H1 (cell line): Measurements from ENCODE around the gene PIGK. TPM values are rescaled to one million over a fixed set of nuclear protein-coding genes. Genes with fewer than 3 reads are reported as not detected.

Source experiments
- CTCF ChIA-PET: fragments of 300-600 bp; sonication (Branson Sonifier 250); formaldehyde crosslinking; loops from one replicate; lab custom pipeline; 2021; ENCODE audit not compliant: partially characterized antibody; lab: Charles Lee
- POLR2A ChIA-PET: fragments of 300-600 bp; sonication (Branson Sonifier 250); formaldehyde crosslinking; loops from one replicate; lab custom pipeline; 2021; ENCODE audit warnings: inconsistent platforms; ENCODE audit not compliant: partially characterized antibody; lab: Charles Lee
- DNase-seq, 2 experiments: peaks; one replicate each; pipeline versions ENCODE4 v3.0.0 to v3.0.0-alpha.2; 2010 to 2022; ENCODE audit warnings: low spot score in 2 of 2, low read depth in 1 of 2, mixed read lengths in 1 of 2
- FAIRE-seq: peaks from 2 replicates; lab custom pipeline; 2011; peaks lifted over from hg19 to GRCh38; lab: Jason Lieb, UNC
- H2AFZ ChIP-seq: 2 replicates; pipeline ENCODE4 v1.8.1; 2012; ENCODE audit warnings: low read length, inconsistent platforms
- H2AK5ac ChIP-seq: 2 replicates; pipeline ENCODE4 v1.6.1; 2013; ENCODE audit warnings: low read depth, low read length
- H2BK120ac ChIP-seq: replicated peaks from 2 replicates; pipeline ENCODE3; 2013; ENCODE audit warnings: low read depth, low read length, inconsistent platforms
- H2BK12ac ChIP-seq: 2 replicates; pipeline ENCODE4 v1.6.1; 2013; ENCODE audit warnings: low read depth, low read length
- H2BK15ac ChIP-seq: 2 replicates; pipeline ENCODE4 v1.6.1; 2013; ENCODE audit warnings: low read length
- H2BK20ac ChIP-seq: 2 replicates; pipeline ENCODE4 v1.6.1; 2013; ENCODE audit warnings: low read length
- H2BK5ac ChIP-seq: 2 replicates; pipeline ENCODE4 v1.6.1; 2013; ENCODE audit warnings: low read depth, low read length
- H3K14ac ChIP-seq: 2 replicates; pipeline ENCODE4 v1.6.1; 2013; ENCODE audit warnings: inconsistent platforms; ENCODE audit not compliant: insufficient read length
- H3K18ac ChIP-seq: 2 replicates; pipeline ENCODE4 v1.6.1; 2013; ENCODE audit warnings: low read length; ENCODE audit errors: extremely low read depth
- H3K23ac ChIP-seq: 2 replicates; pipeline ENCODE4 v1.6.1; 2013; ENCODE audit warnings: inconsistent platforms; ENCODE audit not compliant: insufficient read length
- H3K23me2 ChIP-seq: 2 replicates; pipeline ENCODE4 v1.6.1; 2013; ENCODE audit warnings: low read depth, low read length
- H3K27ac ChIP-seq: 2 replicates; pipeline ENCODE4 v1.6.1; 2011; ENCODE audit warnings: low read depth, low read length, inconsistent platforms
- H3K27me3 ChIP-seq, 4 experiments: replicated peaks in 1 of 4; 1 replicate in 1 of 4; 2 replicates in 3 of 4; pipeline versions ENCODE4 v1.6.1 to v1.8.1; 2011 to 2013; ENCODE audit warnings: low read length in 3 of 4, mild to moderate bottlenecking in 3 of 4, inconsistent platforms in 2 of 4, mixed read lengths in 2 of 4, moderate library complexity in 1 of 4; ENCODE audit not compliant: control insufficient read depth in 3 of 4, insufficient read depth in 3 of 4; ENCODE audit errors: extremely low read depth in 1 of 4
- H3K36me3 ChIP-seq, 4 experiments: 2 replicates each; pipeline versions ENCODE4 v1.6.1 to v1.8.1; 2011 to 2013; ENCODE audit warnings: mild to moderate bottlenecking in 4 of 4, low read length in 3 of 4, moderate library complexity in 2 of 4, control low read depth in 1 of 4, inconsistent platforms in 1 of 4; ENCODE audit not compliant: insufficient read depth in 4 of 4, control insufficient read depth in 2 of 4
- H3K4ac ChIP-seq: replicated peaks from 2 replicates; pipeline ENCODE3; 2013; ENCODE audit warnings: low read length, low read depth, mixed read lengths, inconsistent platforms; ENCODE audit not compliant: insufficient read length
- H3K4me1 ChIP-seq, 4 experiments: replicated peaks in 1 of 4; 1 replicate in 1 of 4; 2 replicates in 3 of 4; pipeline versions ENCODE4 v1.6.1 to v1.8.1; 2011 to 2013; ENCODE audit warnings: low read length in 3 of 4, inconsistent platforms in 2 of 4, mixed read lengths in 1 of 4; ENCODE audit not compliant: insufficient read depth in 4 of 4, control insufficient read depth in 3 of 4
- H3K4me2 ChIP-seq, 2 experiments: 2 replicates each; pipeline versions ENCODE4 v1.6.1 to v1.8.1; 2011 to 2013; ENCODE audit warnings: low read depth in 2 of 2, low read length in 2 of 2, control low read depth in 1 of 2, inconsistent platforms in 1 of 2, mild to moderate bottlenecking in 1 of 2; ENCODE audit not compliant: insufficient read depth in 1 of 2
- H3K4me3 ChIP-seq, 4 experiments: fragments of 200-600, 300-600 bp in 1 of 4; sonication (generic), shearing (Covaris generic), sonication (Bioruptor Twin) in 1 of 4; 2 replicates each; pipeline versions ENCODE4 v1.5.1 to v1.8.1; 2011 to 2016; ENCODE audit warnings: low read length in 4 of 4, low read depth in 3 of 4, control low read depth in 2 of 4, inconsistent platforms in 2 of 4, mild to moderate bottlenecking in 2 of 4, mixed read lengths in 1 of 4, moderate library complexity in 1 of 4; ENCODE audit not compliant: insufficient read depth in 2 of 4; ENCODE audit errors: extremely low read depth in 1 of 4
- H3K56ac ChIP-seq: replicated peaks from 2 replicates; pipeline ENCODE3; 2013; ENCODE audit warnings: low read depth, mild to moderate bottlenecking, mixed read lengths, low read length, inconsistent platforms; ENCODE audit not compliant: insufficient read length
- H3K79me1 ChIP-seq: 2 replicates; pipeline ENCODE4 v1.6.1; 2013; ENCODE audit warnings: low read depth, low read length, control low read depth
- H3K79me2 ChIP-seq, 2 experiments: 2 replicates each; pipeline versions ENCODE4 v1.6.1 to v1.8.1; 2012 to 2013; ENCODE audit warnings: low read length in 2 of 2, mild to moderate bottlenecking in 2 of 2, inconsistent platforms in 1 of 2; ENCODE audit not compliant: insufficient read depth in 2 of 2, control insufficient read depth in 1 of 2
- H3K9ac ChIP-seq, 4 experiments: replicated peaks in 1 of 4; 1 replicate in 1 of 4; 2 replicates in 3 of 4; pipeline versions ENCODE4 v1.6.1 to v1.8.1; 2011 to 2013; ENCODE audit warnings: low read depth in 3 of 4, low read length in 3 of 4, control low read depth in 2 of 4, mild to moderate bottlenecking in 2 of 4, moderate library complexity in 2 of 4, inconsistent platforms in 1 of 4; ENCODE audit errors: extremely low read depth in 1 of 4
- H3K9me3 ChIP-seq, 2 experiments: 2 replicates each; pipeline versions ENCODE4 v1.6.1 to v1.8.1; 2012 to 2013; ENCODE audit warnings: mild to moderate bottlenecking in 2 of 2, moderate library complexity in 2 of 2, control low read depth in 1 of 2, inconsistent platforms in 1 of 2, low read depth in 1 of 2, low read length in 1 of 2, mixed read lengths in 1 of 2; ENCODE audit not compliant: insufficient read depth in 2 of 2
- H4K20me1 ChIP-seq, 2 experiments: replicated peaks in 1 of 2; 2 replicates each; pipeline versions ENCODE3 to v1.8.1; 2011 to 2013; ENCODE audit warnings: inconsistent platforms in 2 of 2, low read length in 2 of 2, mild to moderate bottlenecking in 1 of 2; ENCODE audit not compliant: insufficient read depth in 2 of 2, control insufficient read depth in 1 of 2
- H4K5ac ChIP-seq: 2 replicates; pipeline ENCODE4 v1.6.1; 2013; ENCODE audit warnings: low read length, low read depth, mixed read lengths, inconsistent platforms; ENCODE audit not compliant: insufficient read length
- H4K8ac ChIP-seq: 2 replicates; pipeline ENCODE4 v1.8.0; 2013; ENCODE audit warnings: mild to moderate bottlenecking, moderate library complexity, low read length, inconsistent platforms; ENCODE audit not compliant: insufficient read depth; ENCODE audit errors: extremely low read depth
- H4K91ac ChIP-seq: replicated peaks from 2 replicates; pipeline ENCODE3; 2013; ENCODE audit warnings: low read length, mixed read lengths, inconsistent platforms; ENCODE audit not compliant: insufficient read length
- GABPA ChIP-seq: IDR thresholded peaks from 2 replicates; pipeline ENCODE4 v1.6.1; 2011; ENCODE audit warnings: mild to moderate bottlenecking, low read length, moderate library complexity, borderline replicate concordance; ENCODE audit not compliant: insufficient read depth
- JUN ChIP-seq: IDR thresholded peaks from 2 replicates; pipeline ENCODE4 v1.6.1; 2011; ENCODE audit warnings: low read depth, mild to moderate bottlenecking, improper control_type of control experiment, low read length
- RXRA ChIP-seq: IDR thresholded peaks from 2 replicates; pipeline ENCODE4 v1.6.1; 2011; ENCODE audit warnings: low read depth, mild to moderate bottlenecking, low read length, moderate library complexity; ENCODE audit not compliant: insufficient read depth
- SIX5 ChIP-seq: IDR thresholded peaks from 2 replicates; pipeline ENCODE4 v1.6.1; 2011; ENCODE audit warnings: mild to moderate bottlenecking, low read depth, low read length
- WGBS, 2 experiments: shearing (Covaris generic) in 1 of 2; methylation state at CpG; one replicate each; pipeline versions ENCODE4 v1.1.6 to v1.1.7; 2013 to 2015; ENCODE audit warnings: low lambda C conversion rate in 2 of 2, mixed read lengths in 2 of 2, inconsistent platforms in 1 of 2, low coverage in 1 of 2, missing lambda C conversion rate in 1 of 2; ENCODE audit not compliant: insufficient replicate concordance in 2 of 2, insufficient coverage in 1 of 2, insufficient read length in 1 of 2; ENCODE audit errors: extremely low coverage in 1 of 2, missing lambda C conversion rate in 1 of 2; 5-methylcytosine and 5-hydroxymethylcytosine counted together
- polyA plus RNA-seq, 7 experiments: library from polyadenylated mRNA; depleted of rRNA in 3 of 7; stranded (reverse) in 5 of 7; unstranded in 2 of 7; fragments of >200 nt in 5 of 7; fragments of 200-250 nt in 2 of 7; gene quantifications; 1 replicate in 5 of 7; 2 replicates in 1 of 7; 4 replicates in 1 of 7; pipeline versions ENCODE4 v1.2.1 to v1.2.3, GENCODE V29; 2011 to 2013; ENCODE audit warnings: missing spikeins in 2 of 7, mixed read lengths in 2 of 7
- total RNA-seq: library from RNA; stranded (reverse); fragmentation: NEBNext Ultra II Directional; extraction: Animal tissue kit (Norgen Biotek cat#: 25700); gene quantifications from 2 replicates; pipeline ENCODE4 v1.2.1, GENCODE V29; 2021

PIGK gene
- total and polyA plus RNA-seq, 2 of the 8 experiments (the other 6 are each of a cell fraction or from before 2014, with no cell fraction given), result 5.6 to 23.2 TPM

GRCh38 chr1:77202751-77203150, 16.5 kb downstream of the PIGK start:
- no peak overlapping the region for H2BK5ac ChIP-seq
- CTCF ChIA-PET, result interaction anchor here (1.6 kb wide), 1 partner anchor 16 kb away, joined by 5 read pairs; the partner anchor contains the start of gene PIGK
- WGBS, 2 experiments, result 85% methylated on average over 3 of the region's 3 CpGs; no CpG with 5 or more reads in 1 of the 2 experiments
- TF ChIP-seq RXRA, result no peak
- TF ChIP-seq JUN, result no peak
- no peak for TF ChIP-seq GABPA
- no peak for TF ChIP-seq SIX5

More at GRCh38 chr1:77202751-77203150, 16.5 kb downstream of the PIGK start:
- Histone ChIP-seq H3K27me3 (no peaks in the 10 kb centered on the region), H3K4me2 (no peak overlapping the region), H3K9me3 (0 out of 4 replicates have a peak, but pooled peaks cover 0 to 2% of the 10 kb centered on the region in 2 experiments), H3K4me1 (no peaks in the 10 kb centered on the region), H3K4me3 (no peak overlapping the region), H2BK15ac (no peak overlapping the region), H2AK5ac (no peak overlapping the region), H3K4ac (no peak overlapping the region), H3K36me3 (peaks cover 0 to 3% (median 0%) of the 10 kb centered on the region in 4 experiments; a peak in 1 of 8 replicates), H2BK120ac (no peak overlapping the region), H3K14ac (no peak overlapping the region), H3K27ac (no peak overlapping the region), H4K20me1 (no peaks in the 10 kb centered on the region), H3K79me2 (no peaks in the 10 kb centered on the region), H3K79me1 (no peaks in the 10 kb centered on the region), H4K8ac (no peak overlapping the region), H3K23me2 (no peaks in the 10 kb centered on the region), H4K5ac (no peak overlapping the region), H2AFZ (no peak overlapping the region), H3K9ac (no peak overlapping the region), H3K23ac (no peak overlapping the region), H3K56ac (no peak overlapping the region), H3K18ac (no peak overlapping the region), H2BK12ac (no peak overlapping the region), H2BK20ac (no peak overlapping the region), H4K91ac (no peak overlapping the region)
- DNase-seq (no peak), FAIRE-seq (no peak)
- POLR2A ChIA-PET, result no interaction called here
